Pulmonary artery endothelial cell (primary cell): Measurements from ENCODE around the gene C6orf120. TPM values are rescaled to one million over a fixed set of nuclear protein-coding genes. Genes with fewer than 3 reads are reported as not detected.

Experiments
- DNase-seq: peaks from one replicate; pipeline ENCODE4 v3.0.0-alpha.2; 2011; ENCODE audit warnings: low read depth, low spot score
- total RNA-seq: library from RNA; depleted of rRNA; stranded (reverse); fragments of >200 nt; gene quantifications from 2 replicates; pipeline ENCODE4 v1.2.3, GENCODE V29; 2014

The C6orf120 gene
- total RNA-seq, 1 donor from 2014 or later: 24.3 TPM

GRCh38 chr6:169724494-169725124 is 22.7 kb downstream of the C6orf120 start, which contains the start of gene PHF10:
Gene PHF10, minus strand, starts transcription at chr6:169724500. Its CDS starts 569 bp downstream, at chr6:169723931.
- DNase-seq: no peak

GRCh38 chr6:169725125-169726048 is 23.5 kb downstream of the C6orf120 start:
- DNase-seq: peak; percentile 67

- DNase-seq: no peak
Measured at GRCh38 chr6:169726049-169726400, 24.1 kb downstream of the C6orf120 start.

GRCh38 chr6:169726963-169727362 is 25.0 kb downstream of the C6orf120 start:
- no peak for DNase-seq

DNA sequence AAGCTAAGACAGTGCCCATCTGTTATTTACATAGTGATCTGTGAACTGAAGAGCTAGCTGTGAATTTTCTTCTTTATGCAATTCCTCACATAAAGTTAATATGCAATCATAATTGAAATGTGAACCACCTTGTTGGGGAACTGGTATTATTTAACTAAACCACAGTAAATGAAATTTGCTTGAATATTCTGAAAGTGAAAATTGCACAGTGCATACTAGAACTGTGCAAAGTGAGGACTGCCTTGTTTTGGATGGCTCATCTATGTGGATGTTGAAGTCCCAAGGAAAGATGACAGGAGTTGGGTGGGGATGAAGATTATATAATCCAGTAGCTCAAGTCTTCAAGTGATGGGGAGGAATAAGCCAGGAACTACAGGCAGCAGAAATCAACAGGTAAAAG is 28.0 kb downstream of the C6orf120 start:
- no peak for DNase-seq

DNA sequence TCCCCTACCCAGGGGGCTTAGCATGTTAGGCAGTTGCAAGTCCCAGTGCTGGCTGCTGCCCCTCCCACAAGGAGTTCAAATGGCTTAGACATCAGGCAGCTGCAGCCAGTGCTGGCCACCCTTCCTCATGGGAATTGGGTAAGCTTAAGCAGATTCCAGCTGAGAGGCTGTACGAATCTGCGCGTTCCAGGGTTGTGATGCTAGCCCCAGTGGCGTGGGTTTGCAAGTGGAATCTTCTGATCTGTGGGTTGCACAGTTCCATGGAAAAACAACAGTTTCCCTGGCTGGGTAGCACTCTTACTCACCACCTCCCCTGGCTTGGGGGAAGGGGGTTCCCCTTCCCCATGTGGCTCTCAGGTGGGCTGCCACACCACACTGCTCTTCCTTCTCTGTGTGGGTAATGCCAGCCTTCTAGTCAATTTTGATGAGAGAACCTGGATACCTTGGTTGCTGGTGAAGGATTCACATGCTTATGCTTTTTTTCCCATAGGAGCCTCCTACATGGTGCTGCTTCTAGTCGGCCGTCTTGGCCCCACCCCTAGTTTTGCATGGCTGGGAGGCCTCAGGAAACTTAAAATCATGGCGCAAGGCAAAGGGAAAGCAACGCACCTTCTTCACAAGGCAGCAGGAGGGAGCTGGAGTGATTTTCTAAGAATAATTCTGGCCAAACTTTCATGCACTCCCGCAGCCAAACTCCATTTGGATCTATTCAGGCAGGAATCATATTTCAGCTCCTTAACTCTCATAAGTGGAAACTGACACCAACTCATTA is 36.5 kb downstream of the C6orf120 start:
- no peak for DNase-seq

GRCh38 chr6:169738976-169739529 is 37.1 kb downstream of the C6orf120 start:
- no peak for DNase-seq

GRCh38 chr6:169741344-169741743 is 39.4 kb downstream of the C6orf120 start:
- DNase-seq: no peak

DNA sequence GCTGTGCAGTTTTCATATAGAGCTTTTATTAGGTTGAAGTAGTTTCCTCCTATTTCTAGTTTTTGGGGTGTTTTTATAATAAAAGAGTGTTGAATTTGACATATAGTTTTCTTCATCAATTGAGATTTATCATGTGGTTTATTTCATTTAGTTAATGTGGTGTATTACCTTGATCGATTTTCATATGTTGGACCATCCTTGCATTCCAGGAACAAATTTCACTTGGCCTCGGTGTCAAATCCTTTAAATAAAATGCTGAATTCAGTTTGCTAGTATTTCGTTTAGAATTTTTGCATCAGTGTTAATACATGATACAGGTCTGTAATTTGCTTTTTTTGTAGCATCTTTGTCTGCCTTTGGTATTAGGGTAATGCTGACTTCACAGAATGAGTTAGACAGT is 43.5 kb downstream of the C6orf120 start:
- no peak for DNase-seq

DNA sequence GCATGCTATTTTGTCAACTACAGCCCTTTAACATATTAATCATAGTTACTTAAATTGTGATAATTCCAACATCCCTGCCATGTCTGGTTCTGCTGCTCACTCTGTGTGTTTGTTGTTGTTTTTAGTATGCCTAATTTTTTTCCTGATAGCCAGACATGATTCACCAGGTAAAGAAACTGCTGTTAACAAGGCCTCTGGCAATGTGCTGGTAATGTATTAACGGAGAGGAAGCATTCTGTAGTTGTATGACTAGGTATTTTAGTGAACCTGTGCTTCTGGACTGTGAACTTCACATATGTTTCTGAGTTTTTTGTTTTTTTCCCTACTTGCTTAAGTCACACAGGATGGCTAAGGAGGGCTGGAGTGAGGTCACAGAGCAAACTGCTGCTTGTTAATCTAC is 44.6 kb downstream of the C6orf120 start:
- no peak for DNase-seq

- DNase-seq: peak; percentile 69
Measured at GRCh38 chr6:169751242-169752073, 49.5 kb downstream of the C6orf120 start, which contains the start of the genes DYNLT2 and ERMARD. Gene DYNLT2, minus strand, starts transcription at chr6:169751572. Its CDS starts 114 bp downstream, at chr6:169751458. Gene ERMARD, plus strand, starts transcription at chr6:169751622. Its CDS starts 36 bp downstream, at chr6:169751658.

DNA sequence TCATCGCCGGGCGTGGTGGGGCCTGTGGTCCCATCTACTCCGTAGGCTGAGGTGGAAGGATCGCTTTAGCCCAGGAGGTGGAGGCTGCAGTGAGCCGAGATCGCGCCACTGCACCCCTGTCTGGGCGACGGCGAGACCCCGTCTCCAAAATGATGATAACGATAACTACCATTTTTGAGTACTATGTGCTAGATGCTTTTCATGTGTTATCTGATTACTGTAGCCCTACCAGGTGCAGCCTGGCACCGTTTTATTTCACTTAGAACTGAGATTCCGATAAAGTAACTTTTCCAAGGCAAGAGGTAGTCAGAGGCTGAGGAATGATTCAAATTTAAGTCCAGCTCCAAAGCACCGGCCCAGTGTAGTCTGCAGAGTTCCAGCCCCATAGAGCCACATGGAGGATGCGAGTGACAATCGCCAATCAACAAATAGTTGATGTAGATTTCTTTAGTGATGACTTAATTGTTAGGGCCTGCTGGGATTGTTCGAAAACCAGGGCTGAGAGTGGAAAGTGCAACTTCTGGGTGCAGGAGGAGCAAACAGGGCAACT is 50.2 kb downstream of the C6orf120 start:
- DNase-seq: no peak

Other genes with a start within 250 kb of the C6orf120 start
- 23.4 and 24.0 TPM in 2 replicates for gene WDR27, start 97 bp upstream of the C6orf120 start, total RNA-seq
- 40.4 and 42.3 TPM in 2 replicates for gene PHF10, start 22.4 kb downstream of the C6orf120 start, total RNA-seq
- 0.73 and 0.85 TPM in 2 replicates for gene DYNLT2, start 49.4 kb downstream of the C6orf120 start, total RNA-seq
- gene ERMARD, start 49.5 kb downstream of the C6orf120 start, total RNA-seq: 17.3 and 17.7 TPM in 2 replicates